ENCODE results near the gene CHMP4A. TPM values are rescaled to one million over a fixed set of nuclear protein-coding genes. Genes with fewer than 3 reads are reported as not detected.

Gene CHMP4A
- total and polyA plus RNA-seq, 2 of the 13 experiments (the other 11 are each of a cell fraction or from before 2014, with no cell fraction given) = 83.6 to 113 TPM

- TF ChIP-seq ZNF619 (CRISPR knock-in tag; IDR thresholded peaks at IDR 0.05) = peak; percentile 100
- TF ChIP-seq ARNT (IDR thresholded peaks at IDR 0.05) = no peak
- TF ChIP-seq ZXDC (CRISPR knock-in tag; IDR thresholded peaks at IDR 0.05) = no peak
- TF ChIP-seq SAP130 (CRISPR knock-in tag; IDR thresholded peaks at IDR 0.05; ENCODE audit: low read depth) = peak; percentile 100
- TF ChIP-seq ZSCAN20 (CRISPR knock-in tag; IDR thresholded peaks at IDR 0.05; ENCODE audit: borderline replicate concordance) = peak; percentile 98
- peak; percentile 97 for TF ChIP-seq MIER3 (CRISPR knock-in tag; IDR thresholded peaks at IDR 0.05; ENCODE audit: borderline replicate concordance)
- TF ChIP-seq HOXA3 (CRISPR knock-in tag; IDR thresholded peaks at IDR 0.05) = peak; percentile 98
- TF ChIP-seq XRCC5 (optimal IDR thresholded peaks at IDR 0.05; ENCODE audit: low read length) = peak; percentile 98
- peak; percentile 96 for TF ChIP-seq TEAD2 (CRISPR knock-in tag; IDR thresholded peaks at IDR 0.05)
- peak; percentile 96 for TF ChIP-seq ZBTB3 (CRISPR knock-in tag; IDR thresholded peaks at IDR 0.05; ENCODE audit: borderline replicate concordance, low read depth)
- TF ChIP-seq THAP8 (CRISPR knock-in tag; IDR thresholded peaks at IDR 0.05; ENCODE audit: borderline replicate concordance) = peak; percentile 99
- TF ChIP-seq DDIT3 (CRISPR knock-in tag; IDR thresholded peaks at IDR 0.05) = peak; percentile 78; the same call in 1 of the 2 replicates
- TF ChIP-seq AKAP8 (CRISPR knock-in tag; IDR thresholded peaks at IDR 0.05) = peak; percentile 97; the same call in 1 of the 2 replicates
- 0 out of 2 replicates have a peak, but pooled peaks have one; percentile 34 for TF ChIP-seq LRRFIP1 (CRISPR knock-in tag; conservative IDR thresholded peaks at IDR 0.05)
- no peak; the same call in none of the 2 replicates for TF ChIP-seq MLX (CRISPR knock-in tag; IDR thresholded peaks at IDR 0.05)
- no peak for TF ChIP-seq HNF4G (IDR thresholded peaks at IDR 0.05; ENCODE audit: borderline replicate concordance, low read depth, low read length)
- TF ChIP-seq HNF4G (CRISPR knock-in tag; IDR thresholded peaks at IDR 0.05; ENCODE audit: borderline replicate concordance, low read depth) = peak; percentile 94
Observed at GRCh38 chr14:24195186-24196070, 17.9 kb downstream of the CHMP4A start, which contains the start of gene TM9SF1 (continued).

Data from HepG2 (cell line).